ENCODE results near the gene SETBP1.

DNA sequence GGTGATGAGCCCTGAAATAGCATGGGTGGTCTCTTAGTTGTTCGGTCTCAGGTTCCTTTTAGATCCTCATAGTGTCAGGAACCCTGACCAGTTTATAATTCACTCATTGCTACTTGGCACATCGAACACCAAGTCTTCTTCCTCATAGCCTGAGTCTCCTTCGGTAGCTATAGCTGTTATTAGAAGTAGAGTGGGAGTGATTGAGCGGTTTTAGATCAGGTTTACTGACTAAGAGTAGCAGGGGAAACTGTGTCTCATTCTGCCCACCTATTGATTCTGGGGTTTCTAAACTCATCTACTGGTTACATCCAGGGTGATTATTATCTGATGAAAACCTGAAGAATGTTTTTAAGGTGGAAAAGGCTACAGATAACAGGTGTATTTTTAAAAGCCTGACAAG is 114.6 kb downstream of the SETBP1 start:
- TF ChIP-seq CTCF (IDR thresholded peaks at IDR 0.05; ENCODE audit: control extremely low read depth in 1 of 3, insufficient read depth in 1 of 3, low read depth in 1 of 3, low read length in 3 of 3) (no peak), GABPA (IDR thresholded peaks at IDR 0.05; ENCODE audit: borderline replicate concordance, insufficient read depth, low read length) (no peak), SRF (IDR thresholded peaks at IDR 0.05; ENCODE audit: low read depth, low read length) (no peak), GTF2F1 (IDR thresholded peaks at IDR 0.05; ENCODE audit: borderline replicate concordance, low read depth, low read length) (no peak), POLR2A (IDR thresholded peaks at IDR 0.05; ENCODE audit: control extremely low read depth in 1 of 2, low read depth in 2 of 2, low read length in 2 of 2) (no peak), TAF1 (IDR thresholded peaks at IDR 0.05; ENCODE audit: low read depth, low read length) (no peak), CREB1 (IDR thresholded peaks at IDR 0.05) (no peak), SUZ12 (IDR thresholded peaks at IDR 0.05; ENCODE audit: low read length) (no peak), MAFK (IDR thresholded peaks at IDR 0.05; ENCODE audit: low read depth, low read length) (no peak)
- TF ChIP-seq, protein P1, sequence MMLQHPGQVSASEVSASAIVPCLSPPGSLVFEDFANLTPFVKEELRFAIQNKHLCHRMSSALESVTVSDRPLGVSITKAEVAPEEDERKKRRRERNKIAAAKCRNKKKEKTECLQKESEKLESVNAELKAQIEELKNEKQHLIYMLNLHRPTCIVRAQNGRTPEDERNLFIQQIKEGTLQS (IDR thresholded peaks at IDR 0.05; ENCODE audit: insufficient read depth, low read depth, low read length): no peak

Data from H1 (cell line).